Measurements from ENCODE around the gene TENT4B.

The TENT4B gene

DNA sequence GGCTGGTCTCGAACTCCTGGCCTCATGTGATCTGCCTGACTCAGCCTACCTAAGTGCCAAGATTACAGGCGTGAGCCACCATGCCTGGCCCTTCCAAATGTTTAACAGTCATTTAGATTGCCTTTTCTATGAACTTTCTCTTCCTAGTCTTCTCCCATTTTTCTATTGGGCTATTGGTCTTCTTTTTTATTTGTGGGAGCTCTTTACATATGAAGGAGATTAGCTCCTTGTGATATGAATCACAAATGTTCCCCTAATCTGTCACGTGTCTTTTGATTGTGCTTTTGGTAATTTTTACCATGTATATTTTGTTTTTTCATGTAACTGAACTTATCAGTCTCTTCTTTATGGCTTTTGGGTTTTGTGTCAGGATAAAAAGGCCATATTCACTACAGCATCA lies 125.1 kb downstream of the TENT4B start:
- Histone ChIP-seq H3K36me3 (ENCODE audit: insufficient read depth, low read depth, low read length) (no peaks in the 10 kb centered on the region), H3K9me3 (ENCODE audit: insufficient read depth, low read depth, low read length) (peaks cover 3% of the 10 kb centered on the region; the same call in 1 of the 2 replicates), H3K27me3 (ENCODE audit: insufficient read depth, low read length) (no peaks in the 10 kb centered on the region), H3K4me1 (ENCODE audit: insufficient read depth, low read length) (no peaks in the 10 kb centered on the region), H3K4me3 (ENCODE audit: low read length) (no peak overlapping the region), H3K9ac (ENCODE audit: low read depth, low read length) (no peak overlapping the region), H3K27ac (ENCODE audit: low read length) (no peak overlapping the region)

DNA sequence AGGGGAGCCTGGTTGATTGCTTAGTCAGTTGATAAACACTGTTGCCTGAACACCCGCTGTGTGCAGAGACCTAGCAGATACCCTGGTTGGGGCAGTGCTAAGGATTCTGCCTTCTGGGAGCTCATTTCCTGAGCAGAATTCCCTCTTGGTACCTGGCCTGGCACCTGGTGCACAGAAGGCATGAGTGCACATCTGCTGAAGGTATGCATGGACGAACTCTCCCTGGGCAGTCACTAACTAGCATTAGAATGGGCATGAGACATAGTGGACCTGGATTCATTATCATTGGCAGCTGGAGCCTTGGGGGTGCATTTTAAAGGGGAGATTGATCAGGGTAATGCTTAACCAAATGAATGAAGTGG lies 126.4 kb downstream of the TENT4B start:
- Histone ChIP-seq H3K4me3 (ENCODE audit: low read length) (no peak overlapping the region), H3K9me3 (ENCODE audit: insufficient read depth, low read depth, low read length) (peaks cover 3% of the 10 kb centered on the region; the same call in 1 of the 2 replicates), H3K36me3 (ENCODE audit: insufficient read depth, low read depth, low read length) (no peaks in the 10 kb centered on the region), H3K9ac (ENCODE audit: low read depth, low read length) (no peak overlapping the region), H3K27ac (ENCODE audit: low read length) (no peak overlapping the region), H3K27me3 (ENCODE audit: insufficient read depth, low read length) (no peaks in the 10 kb centered on the region), H3K4me1 (ENCODE audit: insufficient read depth, low read length) (no peaks in the 10 kb centered on the region)

DNA sequence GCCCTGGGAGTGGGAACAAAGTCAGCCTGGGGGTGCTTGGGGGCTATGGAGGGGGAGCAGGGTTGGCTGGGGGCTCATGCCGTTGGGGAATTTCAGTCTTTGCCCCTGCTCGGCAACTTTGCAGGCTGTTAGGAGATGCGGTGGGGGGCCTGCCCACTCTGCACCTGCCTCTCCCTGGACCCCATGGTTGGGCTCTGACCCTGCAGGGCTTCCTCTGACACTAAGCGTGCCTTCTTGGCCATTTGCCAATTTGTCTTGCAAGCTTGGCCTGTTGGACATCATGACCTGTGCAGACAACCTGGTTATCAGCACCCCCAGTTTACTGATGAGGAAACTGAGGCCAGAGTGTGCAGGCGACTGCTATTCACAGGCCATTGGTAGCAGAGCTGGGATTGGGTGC lies 127.8 kb downstream of the TENT4B start:
- Histone ChIP-seq H3K36me3 (ENCODE audit: insufficient read depth, low read depth, low read length) (no peaks in the 10 kb centered on the region), H3K9ac (ENCODE audit: low read depth, low read length) (no peak overlapping the region), H3K4me3 (ENCODE audit: low read length) (no peak overlapping the region), H3K27me3 (ENCODE audit: insufficient read depth, low read length) (no peaks in the 10 kb centered on the region), H3K27ac (ENCODE audit: low read length) (no peak overlapping the region), H3K9me3 (ENCODE audit: insufficient read depth, low read depth, low read length) (peaks cover 3% of the 10 kb centered on the region; the same call in 1 of the 2 replicates), H3K4me1 (ENCODE audit: insufficient read depth, low read length) (no peaks in the 10 kb centered on the region)

Data from iPS-20b (cell line).